ENCODE data around the gene TSEN2. TPM values are rescaled to one million over a fixed set of nuclear protein-coding genes. Genes with fewer than 3 reads are reported as not detected.

The TSEN2 gene
- total and polyA plus RNA-seq, 2 of the 13 experiments (the other 11 are each of a cell fraction or from before 2014, with no cell fraction given), result 11.0 to 17.3 TPM

DNA sequence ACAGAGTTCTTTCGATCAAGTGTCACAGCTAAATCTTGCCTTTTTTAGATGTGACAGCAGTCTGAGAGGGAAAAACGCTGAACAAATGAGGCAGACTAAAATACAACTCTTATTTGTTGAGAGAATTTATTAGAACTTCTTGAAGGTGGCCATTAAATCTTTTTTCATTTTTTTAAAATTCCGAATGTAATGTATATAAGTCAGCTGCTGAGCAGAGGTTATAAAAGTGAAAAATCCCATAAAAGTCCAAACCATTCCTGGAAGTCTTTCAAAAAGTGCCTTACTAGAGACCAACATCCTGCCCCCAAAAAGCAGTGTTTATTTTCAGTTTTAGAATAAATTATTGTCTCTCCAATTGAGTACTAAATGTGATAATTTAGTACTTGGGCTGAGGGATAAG lies 3.1 kb downstream of the TSEN2 start:
- Histone ChIP-seq H3K27me3 (ENCODE audit: control insufficient read depth in 1 of 2, insufficient read depth in 2 of 2, low read length in 2 of 2) (no peaks in the 10 kb centered on the region), H3K27ac (ENCODE audit: extremely low read length, insufficient read depth, low read length) (no peak overlapping the region), H3K79me2 (ENCODE audit: insufficient read depth, low read length) (peaks cover 17% of the 10 kb centered on the region), H3K9me3 (ENCODE audit: low read length) (no peaks in the 10 kb centered on the region), H3K9ac (ENCODE audit: insufficient read depth, low read depth, low read length) (no peak overlapping the region), H3K36me3 (replicated peaks in 1 of 2; ENCODE audit: control insufficient read depth in 1 of 2, insufficient read depth in 2 of 2, low read length in 2 of 2) (peaks cover 2 to 19% of the 10 kb centered on the region in 2 experiments; a peak in 4 of 5 replicates), H3K4me3 (replicated peaks in 1 of 3; ENCODE audit: insufficient read depth in 1 of 3, low read depth in 2 of 3, low read length in 3 of 3) (no peak overlapping the region), H3K4me2 (ENCODE audit: low read depth, low read length) (no peak overlapping the region), H2AFZ (ENCODE audit: low read length) (no peak overlapping the region), H3K4me1 (ENCODE audit: insufficient read depth, low read length) (peaks cover 31% of the 10 kb centered on the region), H4K20me1 (ENCODE audit: insufficient read depth, low read length) (no peaks in the 10 kb centered on the region)
- ChIA-PET CTCF (ENCODE audit: low intra/inter-chr PET ratio, low total read pairs) (no interaction called here), POLR2A (no interaction called here)
- intact Hi-C loops (cut with micrococcal nuclease; ENCODE audit: unreplicated experiment) (loop anchor here (10.0 kb wide), 1 partner anchor 173 kb away; no protein-coding TSS in a partner anchor), in situ Hi-C loops (cut with HindIII; ENCODE audit: extremely low pct_ligation_motif_present, low pct_unique_long_range_greater_than_20kb) (no loop called here)
- ATAC-seq, result no peak
- 96% methylated on average over 3 of the region's 3 CpGs for WGBS (ENCODE audit: low lambda C conversion rate)
- FAIRE-seq, result no peak
- no peak for DNase-seq (ENCODE audit: low spot score)
- BruUV-seq (replicated peaks), result no TSS peak
- TF ChIP-seq, protein P1, sequence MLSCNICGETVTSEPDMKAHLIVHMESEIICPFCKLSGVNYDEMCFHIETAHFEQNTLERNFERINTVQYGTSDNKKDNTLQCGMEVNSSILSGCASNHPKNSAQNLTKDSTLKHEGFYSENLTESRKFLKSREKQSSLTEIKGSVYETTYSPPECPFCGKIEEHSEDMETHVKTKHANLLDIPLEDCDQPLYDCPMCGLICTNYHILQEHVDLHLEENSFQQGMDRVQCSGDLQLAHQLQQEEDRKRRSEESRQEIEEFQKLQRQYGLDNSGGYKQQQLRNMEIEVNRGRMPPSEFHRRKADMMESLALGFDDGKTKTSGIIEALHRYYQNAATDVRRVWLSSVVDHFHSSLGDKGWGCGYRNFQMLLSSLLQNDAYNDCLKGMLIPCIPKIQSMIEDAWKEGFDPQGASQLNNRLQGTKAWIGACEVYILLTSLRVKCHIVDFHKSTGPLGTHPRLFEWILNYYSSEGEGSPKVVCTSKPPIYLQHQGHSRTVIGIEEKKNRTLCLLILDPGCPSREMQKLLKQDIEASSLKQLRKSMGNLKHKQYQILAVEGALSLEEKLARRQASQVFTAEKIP (CRISPR knock-in tag; IDR thresholded peaks at IDR 0.05; ENCODE audit: borderline replicate concordance), result no peak
- TF ChIP-seq, protein P2, sequence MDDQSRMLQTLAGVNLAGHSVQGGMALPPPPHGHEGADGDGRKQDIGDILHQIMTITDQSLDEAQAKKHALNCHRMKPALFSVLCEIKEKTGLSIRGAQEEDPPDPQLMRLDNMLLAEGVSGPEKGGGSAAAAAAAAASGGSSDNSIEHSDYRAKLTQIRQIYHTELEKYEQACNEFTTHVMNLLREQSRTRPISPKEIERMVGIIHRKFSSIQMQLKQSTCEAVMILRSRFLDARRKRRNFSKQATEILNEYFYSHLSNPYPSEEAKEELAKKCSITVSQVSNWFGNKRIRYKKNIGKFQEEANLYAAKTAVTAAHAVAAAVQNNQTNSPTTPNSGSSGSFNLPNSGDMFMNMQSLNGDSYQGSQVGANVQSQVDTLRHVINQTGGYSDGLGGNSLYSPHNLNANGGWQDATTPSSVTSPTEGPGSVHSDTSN (CRISPR knock-in tag; IDR thresholded peaks at IDR 0.05; ENCODE audit: borderline replicate concordance), result no peak
- TF ChIP-seq HNRNPH1 (optimal IDR thresholded peaks at IDR 0.05; ENCODE audit: low read depth, low read length) (no peak), SALL2 (CRISPR knock-in tag; IDR thresholded peaks at IDR 0.05) (no peak), NFKB2 (CRISPR knock-in tag; IDR thresholded peaks at IDR 0.05; ENCODE audit: borderline replicate concordance) (no peak), ZNF674 (CRISPR knock-in tag; IDR thresholded peaks at IDR 0.05; ENCODE audit: low read depth) (no peak), ATM (IDR thresholded peaks at IDR 0.05; ENCODE audit: borderline replicate concordance) (no peak), ZNF780A (CRISPR knock-in tag; IDR thresholded peaks at IDR 0.05) (no peak), ATF7-NPFF (CRISPR knock-in tag; IDR thresholded peaks at IDR 0.05; ENCODE audit: low read depth) (no peak), ISX (CRISPR knock-in tag; conservative IDR thresholded peaks at IDR 0.05) (no peak)
- TF ChIP-seq, protein P3, sequence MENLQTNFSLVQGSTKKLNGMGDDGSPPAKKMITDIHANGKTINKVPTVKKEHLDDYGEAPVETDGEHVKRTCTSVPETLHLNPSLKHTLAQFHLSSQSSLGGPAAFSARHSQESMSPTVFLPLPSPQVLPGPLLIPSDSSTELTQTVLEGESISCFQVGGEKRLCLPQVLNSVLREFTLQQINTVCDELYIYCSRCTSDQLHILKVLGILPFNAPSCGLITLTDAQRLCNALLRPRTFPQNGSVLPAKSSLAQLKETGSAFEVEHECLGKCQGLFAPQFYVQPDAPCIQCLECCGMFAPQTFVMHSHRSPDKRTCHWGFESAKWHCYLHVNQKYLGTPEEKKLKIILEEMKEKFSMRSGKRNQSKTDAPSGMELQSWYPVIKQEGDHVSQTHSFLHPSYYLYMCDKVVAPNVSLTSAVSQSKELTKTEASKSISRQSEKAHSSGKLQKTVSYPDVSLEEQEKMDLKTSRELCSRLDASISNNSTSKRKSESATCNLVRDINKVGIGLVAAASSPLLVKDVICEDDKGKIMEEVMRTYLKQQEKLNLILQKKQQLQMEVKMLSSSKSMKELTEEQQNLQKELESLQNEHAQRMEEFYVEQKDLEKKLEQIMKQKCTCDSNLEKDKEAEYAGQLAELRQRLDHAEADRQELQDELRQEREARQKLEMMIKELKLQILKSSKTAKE (CRISPR knock-in tag; IDR thresholded peaks at IDR 0.05; ENCODE audit: borderline replicate concordance), result no peak
- TF ChIP-seq, protein P4, sequence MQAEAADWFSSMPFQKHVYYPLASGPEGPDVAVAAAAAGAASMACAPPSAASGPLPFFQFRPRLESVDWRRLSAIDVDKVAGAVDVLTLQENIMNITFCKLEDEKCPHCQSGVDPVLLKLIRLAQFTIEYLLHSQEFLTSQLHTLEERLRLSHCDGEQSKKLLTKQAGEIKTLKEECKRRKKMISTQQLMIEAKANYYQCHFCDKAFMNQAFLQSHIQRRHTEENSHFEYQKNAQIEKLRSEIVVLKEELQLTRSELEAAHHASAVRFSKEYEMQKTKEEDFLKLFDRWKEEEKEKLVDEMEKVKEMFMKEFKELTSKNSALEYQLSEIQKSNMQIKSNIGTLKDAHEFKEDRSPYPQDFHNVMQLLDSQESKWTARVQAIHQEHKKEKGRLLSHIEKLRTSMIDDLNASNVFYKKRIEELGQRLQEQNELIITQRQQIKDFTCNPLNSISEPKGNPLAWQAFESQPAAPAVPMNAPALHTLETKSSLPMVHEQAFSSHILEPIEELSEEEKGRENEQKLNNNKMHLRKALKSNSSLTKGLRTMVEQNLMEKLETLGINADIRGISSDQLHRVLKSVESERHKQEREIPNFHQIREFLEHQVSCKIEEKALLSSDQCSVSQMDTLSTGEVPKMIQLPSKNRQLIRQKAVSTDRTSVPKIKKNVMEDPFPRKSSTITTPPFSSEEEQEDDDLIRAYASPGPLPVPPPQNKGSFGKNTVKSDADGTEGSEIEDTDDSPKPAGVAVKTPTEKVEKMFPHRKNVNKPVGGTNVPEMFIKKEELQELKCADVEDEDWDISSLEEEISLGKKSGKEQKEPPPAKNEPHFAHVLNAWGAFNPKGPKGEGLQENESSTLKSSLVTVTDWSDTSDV (CRISPR knock-in tag; IDR thresholded peaks at IDR 0.05), result no peak
